Femur (tissue), 1 donor: Measurements from ENCODE around the gene CFAP57.
"Not testable (repeated sequence)": the region's sequence is repeated elsewhere in the genome, so short reads cannot be mapped to it uniquely, and the experiment has no call there.

Experiments used
- DNase-seq: peaks from one replicate; pipeline ENCODE4 v3.0.0-alpha.2; 2017

The CFAP57 gene

GRCh38 chr1:43171876-43172526, at the start of gene CFAP57, which contains the start of gene EBNA1BP2:
Gene CFAP57, plus strand, starts transcription at chr1:43172330. Its CDS starts 424 bp downstream, at chr1:43172754.
Gene EBNA1BP2, minus strand, starts transcription at chr1:43172290. Its CDS starts 172 bp downstream, at chr1:43172118.
- DNase-seq = peak; percentile 95

- no peak for DNase-seq
These were observed 49.1 kb upstream of the CFAP57 start for GRCh38 chr1:43123031-43123430.

GRCh38 chr1:43128816-43129215, 43.3 kb upstream of the CFAP57 start:
- no peak for DNase-seq

GRCh38 chr1:43129426-43129825, 42.7 kb upstream of the CFAP57 start:
- DNase-seq = no peak

GRCh38 chr1:43134068-43134467, 38.1 kb upstream of the CFAP57 start:
- no peak for DNase-seq

DNA sequence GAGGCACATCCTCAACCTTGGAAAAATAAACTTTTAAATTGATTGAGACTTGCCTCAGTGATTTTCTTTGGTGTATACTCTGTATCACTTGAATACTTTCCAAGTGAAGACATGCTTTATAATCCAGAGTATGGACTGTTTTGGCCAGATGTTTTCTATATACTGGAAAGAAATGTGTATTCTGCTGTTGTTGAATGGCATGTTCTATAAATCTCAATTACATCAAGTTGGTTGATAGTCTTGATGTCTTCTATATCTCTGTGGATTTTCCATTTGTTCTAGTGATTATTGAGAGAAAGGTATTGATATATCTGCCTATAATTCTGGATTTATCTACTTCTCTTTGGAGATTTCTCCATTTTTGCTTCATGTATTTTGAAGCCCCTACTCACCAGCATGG, 37.5 kb upstream of the CFAP57 start:
- no peak for DNase-seq

DNA sequence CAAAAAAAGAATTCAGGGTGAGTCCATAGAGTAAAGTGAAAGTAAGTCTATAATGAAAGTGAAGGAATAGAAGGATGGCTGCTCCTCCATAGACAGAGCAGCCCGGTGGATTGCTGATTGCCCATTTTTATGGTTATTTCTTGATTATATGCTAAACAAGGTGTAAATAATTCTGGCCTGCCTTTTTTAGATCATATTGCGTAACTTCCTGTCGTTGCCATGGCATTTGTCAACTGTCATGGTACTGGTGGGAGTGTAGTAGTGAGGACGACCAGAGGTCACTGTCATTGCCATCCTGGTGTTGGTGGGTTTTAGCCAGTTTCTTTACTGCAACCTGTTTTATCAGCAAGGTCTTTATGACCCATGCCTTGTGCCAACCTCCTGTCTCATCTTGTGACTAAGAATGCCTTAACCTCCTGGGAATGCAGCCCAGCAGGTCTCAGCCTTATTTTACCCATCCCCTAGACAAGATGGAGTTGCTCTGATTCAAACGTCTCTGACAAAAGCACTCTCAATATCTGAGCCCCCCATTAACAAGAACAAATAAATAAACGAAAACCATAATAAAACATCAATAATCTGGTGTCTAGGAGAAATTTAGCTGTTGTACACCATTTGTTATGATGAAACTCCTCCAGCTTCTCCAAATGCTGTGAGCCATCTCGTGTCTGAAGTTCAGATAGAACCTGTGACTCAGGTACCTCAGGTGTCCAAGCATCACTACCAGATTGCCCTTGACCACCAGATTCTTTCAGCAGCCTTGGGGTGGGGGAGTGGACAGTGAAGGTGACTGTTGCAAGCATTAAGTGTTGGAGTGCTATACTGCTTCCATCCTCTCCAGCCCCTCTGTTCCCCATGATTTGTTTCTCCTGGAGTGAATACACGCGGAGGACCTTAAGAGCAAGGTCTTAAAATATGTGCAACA, 36.0 kb upstream of the CFAP57 start:
- DNase-seq = no peak

- no peak for DNase-seq
These were observed 34.6 kb upstream of the CFAP57 start for GRCh38 chr1:43137445-43138052.

DNA sequence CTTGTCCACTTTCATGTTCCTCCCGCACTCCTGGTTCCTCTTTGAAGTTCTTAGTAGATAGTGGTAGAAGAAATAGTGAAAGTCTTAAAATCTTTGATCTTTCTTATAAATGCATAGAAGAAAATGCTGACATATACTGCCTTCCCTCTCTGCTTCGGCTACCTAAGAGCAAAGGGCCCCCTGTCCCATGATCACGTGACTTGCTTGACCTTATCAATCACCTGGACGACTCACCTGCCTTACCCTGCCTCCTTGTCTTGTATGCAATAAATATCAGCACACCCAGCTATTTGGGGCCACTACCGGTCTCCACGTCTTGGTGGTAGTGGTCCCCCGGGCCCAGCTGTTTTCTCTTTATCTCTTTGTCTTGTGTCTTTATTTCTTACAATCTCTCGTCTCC, 32.8 kb upstream of the CFAP57 start:
- not testable (repeated sequence) for DNase-seq

- DNase-seq = no peak
These were observed 32.1 kb upstream of the CFAP57 start for GRCh38 chr1:43140010-43140409.

GRCh38 chr1:43140583-43140982, 31.5 kb upstream of the CFAP57 start:
- DNase-seq = no peak

DNA sequence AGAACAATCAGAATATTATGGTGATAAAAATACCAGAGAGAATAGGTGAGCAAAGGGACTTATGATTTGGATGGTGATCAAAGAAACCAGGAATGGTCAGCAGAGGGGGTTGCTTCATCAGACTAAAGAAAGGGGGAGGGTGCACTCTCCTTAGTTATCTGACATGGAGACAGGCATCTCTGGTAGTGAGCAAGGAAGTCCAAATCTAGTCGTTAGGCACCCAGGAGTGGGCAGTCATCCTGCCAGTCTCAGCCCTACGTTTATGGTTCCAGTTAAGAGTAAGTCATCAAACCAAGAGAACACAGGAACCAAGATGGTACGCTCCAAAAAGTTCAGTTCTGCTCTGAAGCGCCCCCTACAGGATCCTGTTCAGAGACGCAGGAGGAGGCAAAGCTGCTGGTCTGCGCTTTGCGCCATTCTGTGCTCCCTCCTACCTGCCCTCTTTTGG, 28.7 kb upstream of the CFAP57 start:
- no peak for DNase-seq

DNA sequence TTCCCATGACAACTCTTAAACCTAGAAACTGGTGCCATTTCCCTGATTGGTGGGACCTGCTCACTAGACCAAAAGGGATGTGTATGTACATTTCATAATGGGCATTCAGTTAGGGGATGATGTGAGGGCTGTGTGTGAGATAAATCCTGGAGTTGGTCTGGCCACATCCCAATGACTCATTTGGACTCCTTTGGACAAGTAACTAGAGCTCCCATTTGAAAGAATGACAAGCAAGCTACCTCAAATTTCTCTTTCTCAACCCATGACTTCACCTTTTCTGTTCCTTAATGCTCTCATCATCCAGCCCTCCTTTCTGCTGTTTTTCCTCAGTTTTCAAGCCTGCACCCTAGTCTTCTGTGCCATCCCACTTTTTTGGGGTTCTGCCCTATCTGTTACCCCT, 27.9 kb upstream of the CFAP57 start:
- DNase-seq = no peak

DNA sequence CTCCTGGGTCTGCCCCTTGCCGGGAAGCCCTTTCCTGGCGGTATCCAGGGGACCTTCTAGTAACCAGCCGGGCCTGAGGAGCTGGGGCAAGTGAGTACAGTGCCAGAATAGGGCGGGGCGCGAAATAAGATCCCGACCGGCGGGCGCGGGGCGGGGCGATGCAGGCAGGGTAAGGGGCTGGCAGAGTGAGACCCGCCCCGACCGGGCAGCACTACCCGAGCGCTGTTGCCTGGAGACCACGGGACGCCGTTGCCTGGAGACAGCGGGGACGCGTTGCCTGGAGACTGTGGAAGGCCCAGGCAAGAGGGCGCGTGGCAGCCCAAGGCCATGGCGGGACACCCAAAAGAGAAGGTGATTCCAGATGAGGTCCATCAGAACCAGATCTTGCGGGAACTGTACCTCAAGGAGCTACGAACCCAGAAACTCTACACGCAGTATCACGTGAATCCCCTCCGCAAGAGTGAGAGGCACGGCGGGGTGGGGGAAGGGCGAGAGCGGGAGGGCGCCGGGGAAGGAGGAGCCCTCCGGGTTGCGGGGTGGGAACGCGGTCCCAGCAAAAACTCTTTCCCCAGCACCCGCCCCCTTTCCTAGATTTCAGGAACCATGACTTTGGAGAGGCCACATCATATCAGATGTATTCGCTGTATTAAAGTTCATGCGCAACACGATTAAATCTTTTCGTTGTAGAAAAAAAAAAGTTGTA, 24.4 kb upstream of the CFAP57 start:
- peak; percentile 90 for DNase-seq

GRCh38 chr1:43149889-43150288, 22.2 kb upstream of the CFAP57 start:
- no peak for DNase-seq

GRCh38 chr1:43152866-43153265, 19.3 kb upstream of the CFAP57 start:
- no peak for DNase-seq

GRCh38 chr1:43153443-43153842, 18.7 kb upstream of the CFAP57 start:
- DNase-seq = no peak

GRCh38 chr1:43156026-43156425, 16.1 kb upstream of the CFAP57 start:
- no peak for DNase-seq

DNA sequence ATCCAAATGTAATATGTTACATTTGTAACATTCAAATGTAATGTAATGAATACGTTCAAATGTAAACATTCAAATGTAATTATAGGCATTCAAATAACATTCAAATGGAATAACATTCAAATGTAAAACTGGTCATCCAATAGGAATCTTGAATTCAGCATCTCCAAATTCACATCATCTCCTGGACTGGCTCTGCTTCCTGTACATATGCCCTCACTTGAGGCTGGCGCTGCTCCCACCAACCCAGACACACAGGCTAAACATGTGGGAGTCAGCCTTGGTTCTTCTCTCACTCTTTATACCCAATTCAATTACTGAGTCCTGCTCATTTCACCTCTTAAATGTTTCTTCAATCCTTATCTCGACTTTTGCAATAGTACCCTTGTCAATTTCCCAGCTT, 7.0 kb upstream of the CFAP57 start:
- DNase-seq = no peak

DNA sequence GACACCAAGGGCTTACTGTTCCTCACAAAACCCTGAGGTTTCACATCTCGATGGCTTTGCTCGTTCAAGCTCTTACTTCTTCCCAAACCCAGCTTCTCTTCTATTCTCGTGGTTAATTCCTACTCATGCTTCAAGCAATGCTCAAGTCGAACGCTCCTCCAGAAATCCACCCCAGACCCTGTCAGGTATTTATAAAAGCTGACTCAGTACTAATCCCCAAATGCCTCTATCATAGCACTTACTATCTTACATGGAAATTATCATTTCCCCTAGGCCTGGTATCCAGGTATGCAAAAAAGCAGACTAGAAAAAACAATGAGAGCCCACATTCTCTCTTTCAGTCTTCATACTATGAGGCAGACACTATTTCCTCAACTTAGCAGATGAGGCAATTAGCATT, 6.4 kb upstream of the CFAP57 start:
- no peak for DNase-seq

DNA sequence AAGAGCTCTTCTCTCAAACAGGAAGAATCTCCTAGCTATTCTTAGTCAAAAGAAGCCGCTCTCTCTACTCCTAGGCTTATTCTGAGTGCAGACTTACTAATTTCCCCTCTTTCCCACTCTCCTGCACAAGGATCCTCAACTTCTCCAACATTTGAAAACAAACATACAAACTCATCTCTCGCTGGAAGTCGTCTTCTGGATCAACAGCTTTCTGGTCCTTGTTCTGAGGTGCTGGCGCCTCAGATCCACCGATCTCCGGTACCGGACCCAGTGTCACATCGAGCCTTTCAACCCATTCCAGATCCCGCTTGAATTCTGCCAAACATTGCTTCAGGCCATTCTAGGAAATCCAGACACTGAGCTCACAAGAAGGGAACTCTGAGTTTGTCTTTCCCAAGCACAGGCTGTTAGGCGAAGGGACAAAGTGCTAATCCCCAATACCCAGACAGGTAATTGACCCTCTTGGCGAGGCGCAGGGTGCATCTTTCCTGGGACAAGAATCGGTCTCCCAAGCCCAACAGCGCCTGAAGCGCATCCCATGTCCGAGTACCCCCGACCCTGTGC, 736 bp upstream of the CFAP57 start:
- DNase-seq = no peak

DNA sequence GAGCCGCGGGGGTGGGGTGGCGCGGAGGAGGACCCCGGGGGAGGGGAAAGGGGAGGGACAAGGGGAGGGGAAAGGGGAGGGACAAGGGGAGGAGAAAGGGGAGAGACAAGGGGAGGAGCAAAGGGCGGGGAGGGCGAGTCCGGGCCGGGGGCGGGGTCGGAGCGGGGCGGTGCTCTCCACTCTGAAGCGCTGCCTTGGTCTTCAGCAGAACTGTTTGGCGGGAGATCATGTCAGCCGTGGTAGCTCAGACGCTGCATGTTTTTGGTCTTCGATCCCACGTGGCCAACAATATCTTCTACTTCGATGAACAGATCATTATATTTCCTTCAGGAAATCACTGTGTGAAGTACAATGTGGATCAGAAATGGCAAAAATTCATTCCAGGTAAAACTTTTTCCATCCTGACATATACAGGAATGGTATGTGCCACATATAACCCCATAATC, 420 bp downstream of the CFAP57 start:
- DNase-seq = peak; percentile 93

GRCh38 chr1:43174873-43175272, 2.7 kb downstream of the CFAP57 start:
- DNase-seq = no peak
